ENCODE data around the gene PBX1.

The PBX1 gene

DNA sequence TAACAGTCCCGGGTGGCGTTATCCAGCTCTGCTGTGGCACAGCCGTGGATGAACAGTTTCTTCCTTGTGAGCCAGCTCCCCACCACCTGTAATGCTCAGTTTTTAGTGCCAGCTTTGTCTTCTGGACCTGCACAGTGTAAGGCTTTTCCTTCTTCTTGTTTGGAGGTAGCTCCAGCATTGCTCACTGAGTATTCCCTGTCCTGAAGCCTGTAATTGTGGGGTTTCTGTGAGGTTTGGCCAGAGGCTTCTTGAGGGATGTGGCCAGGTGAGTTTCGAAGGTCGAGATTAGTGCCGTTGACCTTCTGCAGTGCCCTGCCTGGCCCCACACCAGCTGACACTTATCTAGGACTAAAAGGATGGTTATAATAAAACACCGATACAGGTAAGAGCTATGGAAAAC lies 75.0 kb downstream of the PBX1 start:
- no peak for DNase-seq (ENCODE audit: low read depth)
- H3K4me3 ChIP-seq (replicated peaks; ENCODE audit: low read depth, low read length): no peak overlapping the region
- TF ChIP-seq CTCF (IDR thresholded peaks at IDR 0.05; ENCODE audit: low read length, missing control alignments): no peak

DNA sequence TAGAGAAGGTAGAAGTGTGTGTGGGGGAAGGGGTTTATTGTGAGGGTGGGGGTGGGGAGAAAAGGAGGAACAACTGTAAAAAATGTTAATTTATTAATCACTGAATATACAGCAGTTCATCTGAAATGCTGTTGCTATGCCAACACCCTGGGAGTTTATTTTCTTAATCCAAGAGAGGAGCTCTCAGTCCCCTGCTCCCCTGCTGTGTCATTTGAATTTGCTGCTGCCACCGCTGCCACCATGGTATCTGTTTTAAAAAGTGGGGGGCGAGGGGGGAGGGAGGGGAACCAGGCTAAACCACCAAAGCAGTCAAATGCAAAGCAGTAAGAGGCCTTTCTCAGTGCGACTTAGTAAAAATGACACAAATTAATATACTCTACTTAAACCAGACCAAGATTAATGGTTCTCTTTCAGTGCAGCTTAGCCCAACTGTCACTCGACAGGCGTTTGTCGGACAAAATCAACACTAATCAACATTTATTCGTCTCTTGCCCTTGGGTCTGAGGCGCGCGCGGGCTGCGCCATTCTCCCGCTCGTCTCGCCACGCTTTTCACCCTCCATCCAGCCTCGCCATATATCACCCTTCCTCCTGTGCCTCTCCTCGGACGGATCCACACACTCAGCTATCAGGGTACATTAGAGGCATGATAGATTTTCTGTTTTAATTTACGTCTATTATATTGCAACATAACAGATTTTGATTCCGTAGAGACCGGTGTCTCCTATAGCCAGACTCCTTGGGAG lies 76.2 kb downstream of the PBX1 start:
- H3K4me3 ChIP-seq (replicated peaks; ENCODE audit: low read depth, low read length): no peak overlapping the region
- no peak for DNase-seq (ENCODE audit: low read depth)
- TF ChIP-seq CTCF (IDR thresholded peaks at IDR 0.05; ENCODE audit: low read length, missing control alignments): no peak

GRCh38 chr1:164635803-164636731 lies 77.1 kb downstream of the PBX1 start:
- no peak for TF ChIP-seq CTCF (IDR thresholded peaks at IDR 0.05; ENCODE audit: low read length, missing control alignments)
- H3K4me3 ChIP-seq (replicated peaks; ENCODE audit: low read depth, low read length): no peak overlapping the region
- DNase-seq (ENCODE audit: low read depth): no peak

DNA sequence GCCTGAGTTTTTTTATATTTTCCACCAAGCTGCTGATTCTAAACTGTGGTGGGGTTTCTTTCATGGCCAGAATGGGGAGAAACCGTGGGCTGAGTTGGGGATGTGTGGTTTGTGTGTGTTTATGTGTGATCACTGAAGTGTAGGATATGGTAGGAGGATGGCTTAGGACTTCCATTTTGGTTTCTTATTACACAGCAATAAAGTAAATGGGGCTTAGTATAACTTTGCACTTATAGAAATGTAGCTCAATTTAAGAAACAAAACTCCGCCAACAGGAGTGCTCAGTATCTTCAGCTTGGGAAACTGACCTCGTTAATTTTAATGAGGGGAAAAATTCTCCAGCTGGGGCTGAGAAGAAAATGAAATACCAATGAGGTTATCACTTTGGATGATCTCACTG lies 77.8 kb downstream of the PBX1 start:
- H3K4me3 ChIP-seq (replicated peaks; ENCODE audit: low read depth, low read length): no peak overlapping the region
- no peak for DNase-seq (ENCODE audit: low read depth)
- TF ChIP-seq CTCF (IDR thresholded peaks at IDR 0.05; ENCODE audit: low read length, missing control alignments): no peak

GRCh38 chr1:164637461-164638375 lies 78.7 kb downstream of the PBX1 start:
- no peak for TF ChIP-seq CTCF (IDR thresholded peaks at IDR 0.05; ENCODE audit: low read length, missing control alignments)
- DNase-seq (ENCODE audit: low read depth): peak; percentile 91
- no peak overlapping the region for H3K4me3 ChIP-seq (replicated peaks; ENCODE audit: low read depth, low read length)

DNA sequence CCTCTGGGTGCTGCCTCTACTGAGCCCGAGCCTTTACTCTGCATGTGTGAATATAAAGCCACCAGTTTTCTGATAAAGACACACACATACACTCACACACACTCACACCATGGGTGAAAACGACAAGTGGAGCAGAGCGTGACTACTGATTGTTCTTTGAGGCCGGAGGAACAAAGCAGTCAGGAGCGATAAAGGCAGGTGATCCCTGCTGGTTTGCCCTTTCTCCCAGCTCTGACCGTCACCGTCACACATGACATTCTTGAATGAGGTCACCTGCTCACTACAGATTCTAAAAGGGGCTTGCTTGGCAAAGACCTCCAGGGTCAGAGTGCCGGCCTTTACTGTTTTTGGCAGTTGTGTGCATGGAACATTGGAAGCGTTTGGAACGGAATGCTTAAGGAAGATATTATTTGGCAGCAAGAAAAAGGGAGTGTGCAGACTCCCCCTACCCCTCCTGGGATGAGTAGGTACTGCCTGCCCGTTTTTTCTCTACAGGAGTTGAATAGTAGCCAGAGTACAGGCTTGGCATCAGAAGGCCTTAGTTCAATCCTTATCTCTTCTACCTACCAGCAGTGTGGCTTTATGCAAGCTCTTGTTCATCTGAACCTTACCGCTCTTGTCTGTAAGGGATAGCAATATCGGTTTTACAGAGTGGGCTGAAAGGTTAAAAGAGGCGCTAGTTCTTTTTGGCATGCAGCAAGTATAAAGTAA lies 79.7 kb downstream of the PBX1 start:
- no peak overlapping the region for H3K4me3 ChIP-seq (replicated peaks; ENCODE audit: low read depth, low read length)
- DNase-seq (ENCODE audit: low read depth): no peak
- TF ChIP-seq CTCF (IDR thresholded peaks at IDR 0.05; ENCODE audit: low read length, missing control alignments): no peak
